HUDEP-2 (cell line): ENCODE results near the gene PLXNA4.

Source experiments
- DNase-seq, 76 experiments: peaks; one replicate each; lab custom pipeline; 2025; ENCODE audit not compliant: unreplicated experiment in 76 of 76; lab: John Stamatoyannopoulos, UW

The PLXNA4 gene

DNA sequence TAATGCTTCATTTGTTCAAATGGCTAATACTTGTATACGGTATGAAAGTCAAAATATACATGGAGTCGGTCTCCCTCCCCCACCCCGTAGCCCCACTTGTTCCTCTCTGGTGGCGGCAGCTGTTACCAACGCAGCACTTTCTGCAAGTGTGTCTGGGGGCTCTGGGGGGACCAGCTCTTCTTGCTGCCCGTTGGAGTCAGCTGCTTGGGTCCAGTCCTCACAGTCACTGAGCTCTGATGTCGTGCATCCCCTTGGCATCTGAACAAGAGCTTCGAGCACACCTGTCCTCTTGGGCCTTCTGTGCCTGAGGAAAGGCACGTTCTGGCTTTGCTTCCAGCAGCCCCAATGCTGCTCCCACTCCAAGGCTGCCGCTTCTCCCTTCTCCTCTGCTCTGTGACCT, 493.1 kb downstream of the PLXNA4 start:
- DNase-seq, result no peak

DNA sequence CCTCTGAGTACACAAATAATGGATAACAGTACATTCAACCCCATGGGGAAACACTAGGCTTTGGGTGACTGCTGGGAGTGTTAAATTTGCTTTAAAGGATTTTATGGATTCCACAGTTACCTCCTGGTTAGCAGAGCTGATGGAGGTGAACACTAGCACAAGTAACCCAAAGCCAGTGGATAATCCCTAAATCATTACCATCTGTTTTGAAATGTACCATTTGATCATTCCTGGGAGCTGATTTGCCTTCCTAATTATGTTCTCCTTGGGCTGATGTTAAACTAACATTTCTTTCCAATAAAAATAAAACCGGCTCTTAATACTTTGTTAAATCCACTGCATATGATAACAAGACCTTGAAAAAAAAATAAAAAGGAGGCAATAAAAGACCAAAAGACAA, 493.9 kb downstream of the PLXNA4 start:
- DNase-seq, result no peak

DNA sequence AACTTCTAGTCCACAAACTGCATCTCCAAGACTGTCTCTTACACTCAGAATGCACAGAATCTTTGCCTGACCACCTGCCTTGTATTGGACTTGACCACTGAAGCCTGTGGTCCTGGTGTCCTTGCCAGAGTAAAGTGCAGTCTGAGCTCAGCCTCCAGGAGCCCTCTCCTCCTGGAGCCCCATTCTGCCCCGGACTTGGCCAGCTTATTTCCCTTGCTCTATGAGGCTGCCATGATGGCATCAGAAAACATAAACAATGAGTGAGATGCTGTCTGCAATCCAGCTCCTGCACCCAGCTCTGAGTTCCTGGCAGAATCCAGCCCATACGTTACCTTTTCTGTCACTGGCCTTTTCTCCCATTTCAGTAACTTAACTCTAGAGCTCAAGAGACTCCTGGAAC, 494.6 kb downstream of the PLXNA4 start:
- no peak for DNase-seq

GRCh38 chr7:132080967-132081668, 495.2 kb downstream of the PLXNA4 start:
- DNase-seq, result no peak

DNA sequence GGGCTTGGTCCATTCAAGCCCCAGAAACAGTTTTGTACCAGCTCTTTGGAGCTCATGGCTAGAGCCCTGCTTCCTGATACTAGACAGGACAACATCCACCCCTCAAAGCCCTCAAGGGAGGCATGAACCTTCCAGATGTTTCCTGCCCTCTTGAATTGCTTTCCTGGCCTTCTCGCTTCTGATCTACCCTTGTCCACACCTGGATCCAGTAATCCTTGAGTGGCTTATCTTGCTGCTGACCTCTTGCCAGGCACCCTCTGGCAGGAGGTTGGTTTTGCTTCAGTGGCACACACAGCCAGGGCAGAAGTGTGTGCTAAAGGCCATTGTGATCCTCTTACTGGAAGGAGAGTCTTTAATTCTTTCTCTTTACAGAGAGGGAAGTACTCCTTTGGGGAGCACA, 495.8 kb downstream of the PLXNA4 start:
- no peak for DNase-seq

- DNase-seq, result no peak
Measured at GRCh38 chr7:132078891-132079735, 497.2 kb downstream of the PLXNA4 start.

DNA sequence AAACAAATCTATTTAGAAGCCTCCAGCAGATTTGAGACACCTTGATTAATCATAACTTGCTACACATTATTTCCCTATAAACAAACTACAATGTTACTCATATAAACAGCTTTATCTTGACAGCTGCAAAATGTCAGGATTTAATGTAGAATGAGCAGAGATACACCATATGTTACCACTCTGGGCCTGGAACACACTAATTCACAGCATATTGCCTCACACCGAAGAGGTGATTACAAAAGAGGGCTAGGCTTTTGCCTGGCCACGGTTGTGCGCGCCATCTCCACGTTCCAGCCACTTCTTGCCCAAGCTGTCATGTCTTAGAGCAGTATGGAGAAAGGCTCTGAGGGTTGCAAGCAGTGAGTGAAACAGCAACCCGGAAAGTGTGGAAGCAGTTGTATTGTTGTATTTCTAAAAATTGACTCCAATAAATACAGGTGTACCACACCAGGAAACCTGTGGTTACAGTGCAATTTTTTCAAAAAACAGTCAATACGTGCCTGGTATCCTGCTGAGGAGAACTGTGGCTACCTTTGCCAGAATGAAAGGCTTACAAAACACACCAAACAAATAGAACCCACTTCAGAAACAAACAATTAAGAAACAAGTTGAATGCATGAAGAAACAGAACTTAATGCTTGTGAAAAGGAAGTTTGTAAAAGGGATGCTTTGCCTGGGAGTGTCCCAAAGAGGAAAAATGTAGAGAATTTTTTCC, 498.1 kb downstream of the PLXNA4 start:
- DNase-seq, result no peak

DNA sequence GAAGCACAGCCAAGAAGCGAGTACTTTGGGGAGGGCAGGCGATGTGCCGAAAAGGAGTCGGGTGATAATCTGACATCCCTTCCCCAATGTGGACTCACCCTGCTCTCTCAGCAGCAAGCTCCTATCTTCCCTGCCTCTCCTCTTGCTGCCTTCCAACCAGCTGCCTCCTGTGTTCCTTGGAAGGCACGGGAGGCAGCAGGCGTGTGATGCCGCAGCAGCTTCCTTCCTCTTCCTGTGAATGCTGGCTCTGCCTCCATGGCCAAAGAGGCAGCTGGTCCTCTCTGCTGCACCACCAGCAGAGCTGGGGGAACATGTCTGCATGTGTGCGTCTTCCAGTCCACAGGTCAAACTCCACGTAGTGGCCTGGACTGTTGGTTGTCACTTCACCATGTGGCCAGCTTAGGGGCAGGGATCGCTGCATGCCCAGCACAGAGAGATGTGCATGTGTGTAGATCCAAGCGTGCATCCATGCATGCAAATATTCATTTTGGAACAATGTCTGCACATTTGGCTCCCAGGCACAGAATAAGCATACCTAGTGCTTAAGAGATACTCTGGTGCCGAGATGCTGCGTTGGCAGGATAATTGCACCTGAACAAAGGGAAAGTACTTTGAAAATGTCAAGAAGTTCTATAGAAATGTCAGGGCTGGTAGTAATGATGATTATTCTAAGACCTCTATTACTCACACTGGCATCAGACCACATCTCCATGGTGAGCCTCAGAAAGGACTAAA, 499.8 kb downstream of the PLXNA4 start:
- no peak for DNase-seq

DNA sequence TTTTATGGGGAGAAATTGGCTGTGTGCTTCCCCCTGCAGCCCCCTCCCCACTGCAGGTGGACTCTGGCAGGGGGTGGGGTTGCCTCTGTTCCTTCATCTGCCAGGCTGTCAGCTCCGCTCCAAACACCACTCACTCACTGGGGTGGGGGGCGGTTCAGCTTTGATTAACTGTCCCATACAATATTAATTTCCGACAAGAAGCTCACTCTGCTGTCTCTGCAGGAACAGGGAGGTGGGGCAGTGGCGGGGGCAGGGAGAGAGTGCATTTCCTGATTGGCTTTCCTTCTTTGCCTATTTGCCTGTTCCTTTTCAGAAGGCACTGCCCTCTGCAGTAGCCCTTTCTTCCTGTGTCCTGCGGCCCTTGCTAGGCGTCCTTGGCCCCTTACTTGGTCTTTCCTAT, 500.8 kb downstream of the PLXNA4 start:
- DNase-seq, result no peak

DNA sequence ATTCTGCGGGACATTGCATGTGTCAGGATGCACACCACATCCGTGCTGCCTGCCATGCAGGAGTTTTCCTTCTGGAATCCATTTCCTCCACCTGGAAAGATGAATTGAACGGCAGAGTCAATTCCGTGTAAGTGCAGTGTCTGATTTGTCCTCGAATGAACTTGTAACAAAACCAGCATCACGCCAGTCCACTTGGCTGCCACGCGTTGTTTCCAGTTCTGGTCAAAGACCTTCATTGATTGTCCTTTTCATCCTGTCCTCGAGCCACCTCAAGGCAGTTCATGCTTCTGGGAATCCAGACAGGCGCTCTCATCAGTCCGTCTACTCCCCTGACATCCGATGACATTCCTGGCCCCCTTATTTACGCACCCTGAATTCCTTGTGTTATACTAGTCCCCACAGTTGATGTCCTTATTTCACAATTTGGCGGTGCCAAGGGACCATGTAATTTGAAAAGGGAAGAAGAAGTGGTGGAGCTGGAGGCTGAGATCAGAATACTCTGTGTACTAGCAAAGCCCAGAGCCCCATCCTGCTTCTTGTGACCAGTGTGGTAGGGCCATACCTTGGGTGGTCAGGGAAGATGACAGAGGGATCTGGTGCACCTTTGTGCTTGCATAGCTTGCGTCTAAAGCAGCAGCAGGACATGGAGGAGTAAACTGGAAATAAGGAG, 502.2 kb downstream of the PLXNA4 start:
- DNase-seq, result no peak
